SH-SY5Y (cell line): ENCODE measurements around the gene C19orf81.

Source experiments
- GATA2 ChIP-seq: IDR thresholded peaks from 2 replicates; pipeline ENCODE4 v1.6.1; 2011; ENCODE audit warnings: mild to moderate bottlenecking, low read depth, low read length
- GATA3 ChIP-seq: IDR thresholded peaks from 2 replicates; pipeline ENCODE4 v1.6.1; 2011; ENCODE audit warnings: low read depth, mild to moderate bottlenecking, low read length, moderate library complexity

DNA sequence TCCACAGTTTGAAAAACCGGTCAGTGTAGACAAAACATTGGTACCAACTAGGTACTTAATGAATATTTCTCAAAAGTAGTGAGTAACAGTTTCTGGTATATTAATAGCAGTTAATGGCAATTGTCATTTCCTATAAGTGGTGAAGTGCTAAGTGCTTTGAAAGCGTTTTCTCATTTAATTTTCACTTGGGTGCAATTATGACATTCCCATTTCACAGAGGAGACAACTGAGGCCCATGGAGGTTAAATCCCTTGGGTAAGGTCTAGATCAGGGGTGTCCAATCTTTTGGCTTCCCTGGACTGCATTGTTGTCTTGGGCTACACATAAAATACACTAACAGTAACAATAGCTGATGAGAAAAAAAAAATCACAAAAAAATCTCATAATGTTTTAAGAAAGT is 8.9 kb upstream of the C19orf81 start:
- no peak for TF ChIP-seq GATA3
- TF ChIP-seq GATA2, result no peak
